Left renal pelvis (tissue), 4 donors: ENCODE measurements around the gene FOSB. TPM values are rescaled to one million over a fixed set of nuclear protein-coding genes. Genes with fewer than 3 reads are reported as not detected.
A peak's percentile ranks its signal among the peaks of the same experiment; 100 is the strongest.
"Not testable (repeated sequence)": the region's sequence is repeated elsewhere in the genome, so short reads cannot be mapped to it uniquely, and the experiment has no call there.

ENCODE experiments used
- DNase-seq, 4 donors: peaks; one replicate each; pipeline ENCODE4 v3.0.0-alpha.2; 2013; ENCODE audit warnings: low read depth in 4 of 4, low spot score in 3 of 4
- polyA plus RNA-seq, 4 donors: library from polyadenylated mRNA; unstranded; fragments of 120-200 nt; gene quantifications; one replicate each; pipeline ENCODE4 v1.2.1, GENCODE V29; 2013; ENCODE audit not compliant: insufficient read length in 4 of 4

Gene FOSB
- polyA plus RNA-seq, result 1,000 to 10,000 TPM in 1 of 4 donors, 10 to 100 TPM in 1, 1 to 10 TPM in 2; 4.3 to 1,673 (median 9.8) TPM

DNA sequence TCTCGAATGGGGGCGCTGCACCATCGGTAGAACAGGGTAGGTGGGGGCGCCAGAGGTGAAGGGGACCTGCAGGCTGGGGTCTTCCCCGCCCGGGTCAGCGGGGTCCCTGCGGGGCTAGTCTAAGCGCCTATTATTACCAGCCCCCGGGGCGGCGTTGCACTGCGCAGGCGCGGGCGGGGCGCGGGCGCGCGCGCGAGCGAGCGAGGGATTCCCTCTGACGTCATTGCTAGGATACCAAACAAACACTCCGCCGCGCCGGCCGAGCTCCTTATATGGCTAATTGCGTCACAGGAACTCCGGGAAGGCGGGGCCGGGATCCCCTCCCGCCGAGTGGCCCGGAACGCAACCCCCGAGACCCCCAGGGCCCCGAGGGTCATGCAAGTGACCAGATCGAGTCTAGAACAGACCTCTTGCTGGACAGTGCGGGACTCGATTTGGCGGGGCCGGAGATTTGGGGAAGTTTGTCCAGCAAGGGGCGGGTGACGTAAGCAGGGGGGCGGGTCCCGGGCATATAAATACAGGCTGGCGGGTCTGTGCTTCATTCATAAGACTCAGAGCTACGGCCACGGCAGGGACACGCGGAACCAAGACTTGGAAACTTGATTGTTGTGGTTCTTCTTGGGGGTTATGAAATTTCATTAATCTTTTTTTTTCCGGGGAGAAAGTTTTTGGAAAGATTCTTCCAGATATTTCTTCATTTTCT lies at the start of gene FOSB:
TSS of gene FOSB (plus strand) at position 541 of the 703 bp plus-strand sequence. CDS start 591 bp downstream, outside the sequence.
- DNase-seq, result peak in 3 of 4 donors; percentile 84 to 88 (median 87)

DNA sequence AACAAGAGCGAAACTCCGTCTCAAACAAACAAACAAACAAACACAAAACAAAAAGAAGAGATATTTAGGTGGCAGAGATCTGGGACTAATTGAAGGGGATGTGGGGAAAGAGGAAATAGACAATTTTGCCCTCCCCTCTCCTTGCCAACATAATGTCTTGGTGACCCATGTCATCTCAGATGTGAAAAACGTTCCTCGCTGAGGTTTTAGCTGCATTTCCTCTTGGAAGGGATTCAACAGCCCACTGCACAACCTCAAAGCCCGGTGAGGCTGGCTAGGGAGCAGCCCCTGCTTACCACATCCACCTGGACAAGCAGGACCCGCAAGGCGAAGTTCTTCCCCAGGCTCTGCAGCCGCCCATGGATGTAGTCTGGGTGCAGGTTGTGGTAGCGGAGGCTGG lies 49.0 kb upstream of the FOSB start:
- no peak for DNase-seq

DNA sequence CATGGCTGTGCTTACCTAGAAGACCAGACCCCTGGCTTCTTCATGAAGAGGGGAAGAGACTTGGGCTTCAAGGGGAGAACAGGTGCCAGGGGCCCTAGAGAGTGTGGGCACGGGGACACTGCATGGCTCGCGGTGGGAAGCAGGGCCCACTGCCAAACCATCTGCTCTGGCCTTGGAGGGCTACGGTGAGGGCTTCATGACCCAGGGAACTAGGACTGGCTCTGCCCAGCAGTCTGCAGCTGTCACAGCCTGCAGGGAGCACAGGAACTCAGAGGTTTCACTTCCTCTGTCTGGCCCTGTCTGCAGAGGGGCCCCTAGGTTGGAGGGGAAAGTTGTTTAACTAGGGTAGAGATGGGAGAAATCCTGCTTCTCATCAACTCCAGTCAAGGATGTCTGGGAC lies 48.4 kb upstream of the FOSB start:
- no peak for DNase-seq

GRCh38 chr19:45419895-45420294 lies 47.9 kb upstream of the FOSB start:
- no peak for DNase-seq

- DNase-seq, result no peak
Observed at GRCh38 chr19:45420356-45420755, 47.4 kb upstream of the FOSB start.

DNA sequence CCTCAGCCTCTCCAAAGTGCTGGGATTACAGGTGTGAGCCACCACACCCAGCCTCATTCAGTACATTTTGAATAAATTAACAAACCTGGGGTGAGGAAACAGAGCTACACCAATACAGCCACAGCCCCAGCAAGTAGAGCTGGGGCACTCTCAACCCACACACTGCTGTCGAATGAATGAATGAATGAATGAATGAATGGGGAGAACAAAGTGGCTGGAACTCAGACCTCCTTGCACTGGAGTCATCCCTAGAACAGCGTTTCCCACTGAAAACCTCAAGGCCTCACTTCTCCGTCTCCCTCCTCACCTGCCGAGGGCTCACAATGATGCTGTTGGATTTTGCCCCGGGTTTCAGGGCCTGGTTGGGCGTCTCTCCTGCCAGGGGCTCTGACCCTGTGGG lies 46.9 kb upstream of the FOSB start:
- DNase-seq, result no peak

GRCh38 chr19:45421947-45422498 lies 45.8 kb upstream of the FOSB start:
- DNase-seq, result no peak

DNA sequence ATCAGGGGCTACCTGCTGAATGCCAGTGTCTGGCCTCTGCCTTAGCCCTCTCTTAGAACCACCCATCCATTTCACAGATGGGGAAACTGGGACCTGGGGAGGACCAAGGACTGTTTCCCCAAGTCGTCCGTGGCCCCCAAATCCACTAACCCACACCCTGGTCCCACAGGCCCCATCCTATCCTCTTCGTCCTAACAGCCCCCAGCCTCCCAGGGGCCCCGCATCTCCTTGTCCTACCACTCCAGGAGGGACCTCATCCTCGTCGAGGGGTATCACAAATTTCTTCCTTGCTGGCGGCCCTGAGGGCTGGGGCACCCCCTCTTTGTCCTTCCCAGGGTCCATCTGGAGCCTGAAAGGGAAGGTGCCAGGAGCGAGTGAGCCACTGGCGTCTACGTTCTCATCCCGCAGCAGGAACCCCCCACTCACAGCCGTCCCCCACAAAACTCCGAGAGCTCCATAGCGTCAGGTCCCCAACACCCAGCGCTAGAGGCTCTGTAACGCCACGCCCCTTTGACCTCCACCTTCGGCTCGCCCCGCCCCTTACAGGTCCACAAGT lies 44.7 kb upstream of the FOSB start:
- DNase-seq, result no peak

GRCh38 chr19:45423589-45424190 lies 44.1 kb upstream of the FOSB start, which contains the start of gene ERCC1:
Gene ERCC1, minus strand, starts transcription at chr19:45423917. Its CDS starts 543 bp downstream, at chr19:45423374.
- peak; percentile 81 to 89 (median 84) for DNase-seq

- DNase-seq, result no peak
Observed at GRCh38 chr19:45424191-45425058, 43.4 kb upstream of the FOSB start.

GRCh38 chr19:45428384-45429231 lies 39.2 kb upstream of the FOSB start:
- no peak for DNase-seq

GRCh38 chr19:45429896-45430295 lies 37.9 kb upstream of the FOSB start:
- DNase-seq, result not testable (repeated sequence)

- not testable (repeated sequence) for DNase-seq
Observed at GRCh38 chr19:45431008-45431407, 36.8 kb upstream of the FOSB start.

GRCh38 chr19:45432543-45432942 lies 35.3 kb upstream of the FOSB start:
- DNase-seq, result not testable (repeated sequence)

DNA sequence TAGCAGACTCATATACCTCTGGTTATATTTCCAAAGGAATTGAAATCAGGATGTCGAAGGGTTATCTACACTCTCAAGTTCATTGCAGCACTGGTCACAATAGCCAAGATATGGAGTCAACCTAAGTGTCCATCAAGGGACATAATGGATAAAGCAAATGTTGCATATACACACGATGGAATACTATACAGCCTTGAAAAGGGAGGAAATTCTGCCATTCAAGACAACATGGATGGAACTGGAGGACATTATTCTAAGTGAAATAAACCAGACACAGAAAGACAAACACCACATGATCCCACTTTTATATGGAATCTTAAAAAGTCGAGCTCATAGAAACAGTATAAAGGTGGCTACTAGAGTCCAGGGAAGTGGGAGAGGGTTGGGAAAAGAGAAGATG lies 30.5 kb upstream of the FOSB start:
- no peak for DNase-seq

DNA sequence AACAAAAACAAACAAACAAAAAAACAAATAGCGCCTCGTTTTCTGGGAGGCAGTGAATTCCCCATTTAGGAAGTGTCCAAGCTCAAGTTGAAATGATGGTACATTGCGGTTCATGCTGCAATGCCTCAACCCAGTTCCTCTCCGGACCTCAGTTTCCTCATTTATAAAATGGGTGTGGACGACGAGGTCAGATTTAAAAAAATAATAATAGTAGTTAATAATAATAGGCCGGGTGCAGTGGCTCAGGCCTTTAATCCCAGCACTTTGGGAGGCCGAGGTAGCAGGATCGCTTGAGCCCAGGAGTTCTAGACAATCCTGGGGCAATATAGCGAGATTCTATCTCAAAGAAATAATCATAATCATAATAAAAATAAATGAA lies 28.6 kb upstream of the FOSB start:
- DNase-seq, result no peak

DNA sequence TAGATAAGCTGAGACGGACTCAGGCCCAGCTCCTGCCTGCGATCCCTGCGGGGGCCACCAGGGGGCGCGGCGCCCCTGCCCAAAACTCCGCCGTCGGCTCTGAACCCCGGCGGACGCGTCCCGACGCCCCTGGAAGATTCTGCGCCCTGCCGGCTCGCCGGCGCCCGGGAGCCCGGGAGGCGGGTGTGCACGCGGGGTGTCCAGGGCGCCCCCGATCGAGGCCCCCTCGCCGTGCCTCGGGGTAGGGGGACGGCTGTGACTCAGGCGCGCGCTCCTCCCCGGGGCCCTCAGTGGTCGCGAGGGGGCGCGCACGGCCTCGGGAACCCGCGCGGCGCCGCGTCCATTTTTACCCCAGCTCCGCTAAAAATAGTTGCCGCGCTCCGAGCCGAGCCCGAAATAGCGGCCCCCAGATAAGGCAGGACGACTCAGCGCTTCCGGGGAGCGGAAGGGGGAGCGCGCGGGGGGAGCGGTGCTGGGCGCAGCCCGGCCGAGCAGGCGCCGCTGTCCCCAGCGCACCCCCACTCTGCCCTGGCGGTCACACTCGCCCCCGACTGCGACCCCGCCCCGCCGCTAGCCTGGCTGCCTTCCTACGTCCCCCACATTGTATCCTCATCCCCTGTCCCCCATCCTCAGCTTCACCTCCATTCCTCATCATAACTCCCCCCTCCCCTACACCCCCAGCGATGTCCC lies 28.1 kb upstream of the FOSB start:
- DNase-seq, result no peak

DNA sequence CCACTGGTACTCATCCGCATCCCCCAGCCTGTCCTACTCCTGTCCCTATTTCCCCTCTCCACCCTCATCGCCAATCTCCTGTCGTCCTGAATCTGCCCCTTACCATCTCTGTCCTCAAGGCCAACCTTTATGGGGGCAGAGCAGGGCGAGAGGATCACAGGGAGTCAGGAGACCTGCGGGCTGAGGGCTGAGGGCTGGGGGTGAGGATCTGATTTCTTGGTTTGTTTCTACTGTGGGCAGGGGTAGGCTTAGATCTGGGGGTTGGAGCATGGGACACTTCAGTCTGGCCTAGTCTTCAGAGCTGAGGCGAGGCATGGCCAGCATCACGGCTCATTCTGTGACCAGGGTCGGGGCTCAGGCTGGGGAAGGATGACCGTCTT lies 27.5 kb upstream of the FOSB start:
- DNase-seq, result no peak
